IgD-negative memory B cell (primary cell): ENCODE measurements around the gene TRMT2A. TPM values are rescaled to one million over a fixed set of nuclear protein-coding genes. Genes with fewer than 3 reads are reported as not detected.

Source experiments
- H3K27ac Mint-ChIP-seq, 3 donors: one replicate each; pipeline ENCODE4 v1.8.0; 2020 to 2022; ENCODE audit warnings: mild to moderate bottlenecking in 3 of 3, mixed read lengths in 3 of 3, moderate library complexity in 1 of 3
- H3K27me3 Mint-ChIP-seq: one replicate; pipeline ENCODE4 v1.8.0; 2021; ENCODE audit warnings: mixed read lengths
- H3K36me3 Mint-ChIP-seq: one replicate; pipeline ENCODE4 v1.8.0; 2020; ENCODE audit warnings: mild to moderate bottlenecking, mixed read lengths
- H3K4me1 Mint-ChIP-seq, 3 donors: one replicate each; pipeline ENCODE4 v1.8.0; 2020 to 2022; ENCODE audit warnings: mixed read lengths in 3 of 3, mild to moderate bottlenecking in 1 of 3
- H3K4me3 Mint-ChIP-seq, 4 donors: one replicate each; pipeline ENCODE4 v1.8.0; 2020 to 2022; ENCODE audit warnings: mild to moderate bottlenecking in 4 of 4, mixed read lengths in 4 of 4, moderate library complexity in 3 of 4
- H3K9me3 Mint-ChIP-seq, 3 donors: one replicate each; pipeline ENCODE4 v1.8.0; 2020 to 2021; ENCODE audit warnings: mixed read lengths in 3 of 3, mild to moderate bottlenecking in 1 of 3
- polyA plus RNA-seq: library from polyadenylated mRNA; unstranded; fragments of 300-500 nt; fragmentation: Illumina TruSeq; gene quantifications from one replicate; pipeline ENCODE4 v1.2.3, GENCODE V29; 2021

TRMT2A gene
- polyA plus RNA-seq, 1 donor from 2014 or later: 33.7 TPM

- peak overlapping the region in 1 of 3 donors; percentile 10 for H3K27ac Mint-ChIP-seq
- no peak overlapping the region for H3K4me3 Mint-ChIP-seq
- no peaks in the 10 kb centered on the region for H3K27me3 Mint-ChIP-seq
- peaks cover 0 to 1% (median 0%) of the 10 kb centered on the region in 3 donors for H3K4me1 Mint-ChIP-seq
- peaks cover 18% of the 10 kb centered on the region for H3K36me3 Mint-ChIP-seq
- no peaks in the 10 kb centered on the region for H3K9me3 Mint-ChIP-seq
These were observed 17.8 kb downstream of the TRMT2A start for GRCh38 chr22:20099099-20099711.

- H3K36me3 Mint-ChIP-seq: peaks cover 18% of the 10 kb centered on the region
- H3K27ac Mint-ChIP-seq: peak overlapping the region in 1 of 3 donors; percentile 63
- no peak overlapping the region for H3K4me3 Mint-ChIP-seq
- peaks cover 0 to 1% (median 0%) of the 10 kb centered on the region in 3 donors for H3K4me1 Mint-ChIP-seq
- no peaks in the 10 kb centered on the region for H3K27me3 Mint-ChIP-seq
- no peaks in the 10 kb centered on the region for H3K9me3 Mint-ChIP-seq
These were observed 20.2 kb downstream of the TRMT2A start for GRCh38 chr22:20096574-20097420.

- Mint-ChIP-seq H3K4me3 (no peak overlapping the region), H3K4me1 (peaks cover 0 to 1% (median 0%) of the 10 kb centered on the region in 3 donors), H3K9me3 (no peaks in the 10 kb centered on the region), H3K36me3 (peaks cover 18% of the 10 kb centered on the region), H3K27ac (no peak overlapping the region), H3K27me3 (no peaks in the 10 kb centered on the region)
These were observed 21.5 kb downstream of the TRMT2A start for GRCh38 chr22:20095521-20095920.

GRCh38 chr22:20094197-20094807 lies 22.7 kb downstream of the TRMT2A start:
- H3K4me1 Mint-ChIP-seq: no peaks in the 10 kb centered on the region
- no peak overlapping the region for H3K27ac Mint-ChIP-seq
- no peaks in the 10 kb centered on the region for H3K27me3 Mint-ChIP-seq
- H3K4me3 Mint-ChIP-seq: no peak overlapping the region
- peaks cover 21% of the 10 kb centered on the region for H3K36me3 Mint-ChIP-seq
- no peaks in the 10 kb centered on the region for H3K9me3 Mint-ChIP-seq

- peaks cover 21% of the 10 kb centered on the region for H3K36me3 Mint-ChIP-seq
- no peaks in the 10 kb centered on the region for H3K4me1 Mint-ChIP-seq
- H3K27me3 Mint-ChIP-seq: no peaks in the 10 kb centered on the region
- H3K9me3 Mint-ChIP-seq: no peaks in the 10 kb centered on the region
- H3K4me3 Mint-ChIP-seq: no peak overlapping the region
- no peak overlapping the region for H3K27ac Mint-ChIP-seq
These were observed 23.4 kb downstream of the TRMT2A start for GRCh38 chr22:20093418-20094196.

GRCh38 chr22:20092477-20092854 lies 24.6 kb downstream of the TRMT2A start:
- Mint-ChIP-seq H3K4me1 (no peaks in the 10 kb centered on the region), H3K9me3 (no peaks in the 10 kb centered on the region), H3K27ac (no peak overlapping the region), H3K36me3 (peaks cover 21% of the 10 kb centered on the region), H3K27me3 (no peaks in the 10 kb centered on the region), H3K4me3 (no peak overlapping the region)

GRCh38 chr22:20091690-20092476 lies 25.1 kb downstream of the TRMT2A start:
- H3K9me3 Mint-ChIP-seq: no peaks in the 10 kb centered on the region

GRCh38 chr22:20090730-20091240 lies 26.2 kb downstream of the TRMT2A start:
- Mint-ChIP-seq H3K27me3 (no peaks in the 10 kb centered on the region), H3K4me3 (no peak overlapping the region), H3K27ac (no peak overlapping the region), H3K9me3 (no peaks in the 10 kb centered on the region), H3K4me1 (no peaks in the 10 kb centered on the region), H3K36me3 (peaks cover 8% of the 10 kb centered on the region)

More at GRCh38 chr22:20091690-20092476, 25.1 kb downstream of the TRMT2A start:
- no peak overlapping the region for H3K27ac Mint-ChIP-seq
- H3K36me3 Mint-ChIP-seq: peaks cover 17% of the 10 kb centered on the region
- H3K27me3 Mint-ChIP-seq: no peaks in the 10 kb centered on the region
- H3K4me3 Mint-ChIP-seq: no peak overlapping the region
- H3K4me1 Mint-ChIP-seq: no peaks in the 10 kb centered on the region

GRCh38 chr22:20089977-20090729 lies 26.9 kb downstream of the TRMT2A start:
- H3K4me1 Mint-ChIP-seq: no peaks in the 10 kb centered on the region
- peaks cover 4% of the 10 kb centered on the region for H3K36me3 Mint-ChIP-seq
- H3K4me3 Mint-ChIP-seq: no peak overlapping the region
- no peaks in the 10 kb centered on the region for H3K9me3 Mint-ChIP-seq
- no peaks in the 10 kb centered on the region for H3K27me3 Mint-ChIP-seq
- no peak overlapping the region for H3K27ac Mint-ChIP-seq

GRCh38 chr22:20089226-20089976 lies 27.6 kb downstream of the TRMT2A start:
- peaks cover 0 to 3% (median 0%) of the 10 kb centered on the region in 3 donors for H3K4me1 Mint-ChIP-seq
- no peak overlapping the region for H3K27ac Mint-ChIP-seq
- H3K36me3 Mint-ChIP-seq: peaks cover 3% of the 10 kb centered on the region
- no peaks in the 10 kb centered on the region for H3K9me3 Mint-ChIP-seq
- H3K27me3 Mint-ChIP-seq: no peaks in the 10 kb centered on the region
- no peak overlapping the region for H3K4me3 Mint-ChIP-seq

- Mint-ChIP-seq H3K27me3 (no peaks in the 10 kb centered on the region), H3K4me3 (no peak overlapping the region), H3K4me1 (peaks cover 0 to 11% (median 4%) of the 10 kb centered on the region in 3 donors), H3K36me3 (peaks cover 3% of the 10 kb centered on the region), H3K9me3 (no peaks in the 10 kb centered on the region), H3K27ac (no peak overlapping the region)
These were observed 28.8 kb downstream of the TRMT2A start for GRCh38 chr22:20088263-20088648.

- Mint-ChIP-seq H3K9me3 (no peaks in the 10 kb centered on the region), H3K36me3 (peaks cover 3% of the 10 kb centered on the region), H3K4me1 (peaks cover 0 to 18% (median 4%) of the 10 kb centered on the region in 3 donors), H3K4me3 (peak overlapping the region in 1 of 4 donors; percentile 82), H3K27me3 (no peaks in the 10 kb centered on the region), H3K27ac (peak overlapping the region in 1 of 3 donors; percentile 26)
These were observed 29.4 kb downstream of the TRMT2A start for GRCh38 chr22:20087319-20088262.
